HG03460 (cell line): ENCODE results near the gene C6orf89.

Experiments
- ATAC-seq: cut with Tn5 transposase; IDR thresholded peaks from one replicate; pipeline ENCODE4 v1.9.1; 2021; ENCODE audit not compliant: unreplicated experiment

Gene C6orf89

DNA sequence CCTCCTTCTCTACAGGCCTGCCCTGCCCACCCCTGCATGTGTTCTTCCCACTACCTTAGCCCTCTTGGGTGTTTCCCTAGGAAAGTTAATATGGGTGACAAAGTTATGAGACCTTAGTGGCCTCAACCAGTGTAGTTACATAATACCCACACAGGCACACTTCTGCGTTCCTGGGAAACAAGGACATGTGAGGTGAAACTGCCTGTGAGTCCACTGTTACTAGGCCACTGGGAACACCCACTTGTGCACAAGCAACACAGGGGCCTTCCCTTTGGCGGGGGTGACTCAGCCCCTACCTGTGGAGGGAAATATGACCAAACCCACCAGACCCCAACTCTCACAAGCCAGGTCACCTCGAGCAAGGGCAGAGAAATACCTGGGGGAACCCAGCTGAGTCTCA lies 81.5 kb downstream of the C6orf89 start:
- ATAC-seq: no peak

- ATAC-seq: no peak
Observed at GRCh38 chr6:36967757-36968156, 82.0 kb downstream of the C6orf89 start.

- ATAC-seq: no peak
Observed at GRCh38 chr6:36968266-36968977, 82.7 kb downstream of the C6orf89 start.

DNA sequence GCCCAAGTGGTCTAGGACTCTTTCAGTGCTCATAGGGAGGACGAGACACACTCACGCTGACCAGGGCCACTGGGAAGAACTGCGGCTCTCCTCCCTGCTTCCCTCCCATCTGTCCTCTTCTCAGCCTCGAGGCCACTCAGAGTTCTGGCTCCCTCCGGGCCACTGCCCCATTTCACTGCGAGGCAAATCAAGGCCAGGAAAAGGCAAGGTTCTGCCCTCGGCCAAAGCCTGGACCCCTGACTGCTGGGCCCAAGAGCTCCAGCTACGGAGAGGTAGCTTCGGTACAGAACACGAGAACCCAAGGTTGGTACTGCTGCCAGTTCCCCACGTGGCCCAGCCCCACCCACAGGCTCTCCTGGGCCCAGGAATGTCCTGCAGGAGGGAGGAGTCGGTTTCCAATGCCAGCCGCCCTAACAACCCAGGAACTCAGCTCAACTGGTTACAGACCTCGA lies 83.5 kb downstream of the C6orf89 start:
- ATAC-seq: no peak

- no peak for ATAC-seq
Observed at GRCh38 chr6:36969988-36970891, 84.5 kb downstream of the C6orf89 start.

DNA sequence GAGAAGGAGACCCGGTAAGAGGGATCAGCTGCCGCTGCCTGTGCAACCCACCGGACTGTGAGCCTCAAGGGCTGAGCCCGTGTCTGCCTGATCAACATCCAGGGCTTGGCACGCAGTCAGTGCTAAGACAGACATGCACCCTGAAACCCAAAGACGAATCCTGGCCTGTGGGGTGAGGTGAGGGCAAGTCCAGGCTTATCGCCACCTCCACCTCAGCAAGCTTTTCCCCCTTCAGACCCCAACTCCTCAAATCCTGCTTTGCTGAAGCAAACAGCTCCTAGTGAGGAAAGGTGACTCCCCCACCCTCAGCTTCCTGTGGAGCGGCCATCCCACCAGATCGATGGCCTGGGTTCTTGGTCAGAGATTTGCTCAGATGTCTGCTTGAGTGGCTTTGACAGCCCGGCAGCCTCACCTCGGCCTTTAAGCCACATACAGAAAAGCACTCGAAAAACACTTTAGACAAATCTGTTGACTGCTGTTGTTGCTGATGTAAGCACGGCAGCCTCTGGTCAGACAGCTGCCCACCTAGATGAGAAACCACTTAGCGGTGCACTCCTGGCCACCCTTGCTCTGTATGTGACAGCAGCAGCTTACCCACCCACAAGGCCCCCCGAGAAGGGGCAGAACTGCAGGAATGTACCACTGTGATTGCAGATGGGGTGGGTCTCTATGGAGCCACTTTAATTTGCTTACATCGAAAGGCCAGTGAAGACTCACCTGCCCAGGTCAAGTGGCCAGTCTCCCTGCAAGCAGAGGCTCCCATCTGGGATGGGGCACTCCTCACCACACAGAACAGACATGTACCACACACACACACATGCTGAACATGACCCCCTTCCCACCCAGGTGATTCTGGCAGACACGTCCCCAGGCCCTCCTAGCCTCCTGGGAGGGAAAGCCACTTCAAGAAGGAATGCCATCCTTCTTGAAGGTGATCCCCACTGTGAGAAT lies 85.4 kb downstream of the C6orf89 start:
- ATAC-seq: no peak

- no peak for ATAC-seq
Observed at GRCh38 chr6:36971921-36972673, 86.3 kb downstream of the C6orf89 start.

- no peak for ATAC-seq
Observed at GRCh38 chr6:36973190-36973589, 87.4 kb downstream of the C6orf89 start.

GRCh38 chr6:36973647-36974046 lies 87.9 kb downstream of the C6orf89 start:
- ATAC-seq: no peak

DNA sequence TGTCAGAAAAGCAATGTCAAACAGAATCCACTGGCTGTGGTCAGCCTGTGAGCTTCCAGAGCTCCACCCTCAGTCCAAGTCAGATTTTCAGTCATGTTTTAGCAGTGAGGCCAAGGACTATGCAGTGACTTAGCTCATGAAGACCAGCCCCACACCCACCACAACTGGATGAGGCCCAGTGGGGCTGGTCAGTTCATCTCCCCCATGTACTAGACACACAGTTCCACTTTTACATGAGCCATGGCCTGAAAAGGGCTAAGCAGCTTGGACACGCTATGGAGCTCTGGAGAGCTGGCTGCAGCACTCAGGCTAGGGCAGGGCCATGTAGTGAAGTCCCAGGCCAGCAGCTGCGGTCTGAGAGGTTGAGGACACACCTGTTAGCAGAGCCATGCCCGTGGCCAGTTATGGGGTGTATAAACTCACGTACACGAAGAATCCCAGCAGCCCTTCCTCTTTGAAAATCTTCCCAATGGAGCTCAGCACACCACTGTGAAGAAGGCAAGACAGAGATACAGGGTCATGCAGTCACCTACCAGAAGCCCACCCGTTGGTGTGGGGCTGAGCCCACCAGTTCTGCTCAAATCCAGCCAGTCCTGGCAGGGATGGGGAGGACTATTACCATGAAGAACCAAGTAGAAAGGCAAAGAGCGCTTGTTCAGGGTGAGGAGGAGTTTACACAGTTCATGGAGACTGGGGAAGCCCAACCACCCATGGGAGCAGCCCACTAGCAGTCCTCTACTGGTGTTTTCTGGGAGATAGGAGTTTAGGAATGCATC lies 89.7 kb downstream of the C6orf89 start:
- no peak for ATAC-seq

DNA sequence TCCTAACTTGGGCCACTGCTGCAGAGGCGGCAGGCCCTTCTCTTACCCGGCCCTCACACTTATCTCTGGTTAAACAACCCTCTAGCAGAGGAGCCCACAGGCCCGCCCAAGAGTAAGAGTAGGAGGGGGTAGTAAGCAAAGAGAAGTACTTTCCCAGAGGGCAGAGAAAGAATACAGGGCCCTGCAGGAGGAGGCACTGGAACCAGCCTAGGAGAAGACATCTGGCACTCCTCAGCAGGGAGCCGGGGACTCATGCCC lies 90.2 kb downstream of the C6orf89 start:
- no peak for ATAC-seq

DNA sequence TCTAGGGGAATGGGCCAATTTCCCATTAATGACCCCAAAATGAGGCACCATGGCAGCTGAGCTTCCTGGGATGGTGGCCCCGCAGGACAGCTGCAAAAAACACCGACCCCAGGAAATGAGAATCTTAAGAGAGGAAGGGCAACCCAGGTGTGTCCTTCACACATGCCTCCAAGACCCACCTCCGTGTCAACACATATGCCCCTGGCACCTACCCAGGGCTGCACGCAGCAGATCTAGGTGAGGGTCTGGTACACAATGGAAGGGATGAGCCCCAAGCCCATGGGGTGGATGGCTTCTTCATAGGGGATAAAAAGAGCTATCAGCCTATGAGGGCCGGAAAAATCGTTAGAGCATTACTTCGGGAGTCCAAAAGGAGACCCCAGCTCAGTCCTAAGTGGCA lies 90.8 kb downstream of the C6orf89 start:
- ATAC-seq: no peak

DNA sequence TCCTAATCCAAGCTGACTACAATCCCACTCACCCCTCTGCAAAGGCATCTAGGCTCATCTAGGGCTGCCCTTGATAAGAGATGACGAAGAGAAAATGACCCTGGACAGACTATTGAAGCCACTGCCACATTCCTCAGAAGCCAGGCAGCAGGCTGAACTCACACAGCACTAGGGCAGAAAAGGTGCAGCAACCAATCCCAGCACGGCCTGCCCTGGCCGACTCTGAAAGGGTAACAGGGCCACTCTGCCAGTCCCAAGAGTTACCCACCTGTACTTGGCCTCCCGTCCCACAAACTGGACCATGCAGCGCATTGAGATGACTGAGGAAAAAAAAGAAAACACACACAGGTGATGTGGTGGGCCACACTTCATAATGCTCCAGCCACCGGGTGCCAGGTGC lies 91.2 kb downstream of the C6orf89 start:
- no peak for ATAC-seq

DNA sequence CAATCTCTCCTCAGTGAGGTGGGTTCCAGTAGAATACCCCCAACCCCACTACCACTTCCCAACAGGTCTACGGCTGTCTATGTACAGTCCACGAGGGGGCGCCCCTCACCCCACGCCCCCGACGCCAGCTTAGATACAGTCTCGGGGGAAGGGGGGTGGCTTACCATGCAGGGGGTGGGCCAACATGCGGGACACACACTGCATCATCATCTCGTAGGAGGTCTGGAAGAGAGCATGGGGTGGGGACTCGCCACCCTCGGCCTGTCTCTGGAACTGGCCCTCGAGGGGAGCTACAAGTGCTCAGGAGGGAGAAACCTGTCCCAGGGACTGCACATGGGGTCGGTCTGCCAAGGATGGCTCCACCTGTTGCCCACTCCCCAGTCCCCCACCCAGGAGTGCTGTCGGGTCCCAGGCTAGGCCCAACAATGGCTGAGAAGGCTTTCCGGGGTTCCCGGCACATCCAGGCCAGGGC lies 91.8 kb downstream of the C6orf89 start:
- no peak for ATAC-seq
